Heart left ventricle (tissue), 13 donors: ENCODE measurements around the gene HAUS7.

ENCODE experiments used
- POLR2A ChIP-seq, 2 donors: fragments of 450-650 bp; IDR thresholded peaks; one replicate each; pipeline ENCODE4 v1.6.1; 2017; ENCODE audit warnings: antibody characterized with exemption in 2 of 2, mild to moderate bottlenecking in 2 of 2, moderate library complexity in 2 of 2
- TF ChIP-seq, protein P1 (sequence below), 12 donors: fragments of 200-600 bp; sonication (generic) in 4 of 12; IDR thresholded peaks; one replicate each; pipeline versions ENCODE4 v1.5.0 to v1.8.0; 2018 to 2022; ENCODE audit warnings: antibody characterized with exemption in 12 of 12, mild to moderate bottlenecking in 5 of 12
- donor health status: ischemic (EF 13 %, LVEDD 7.1; RV severe dilation, severe dysfunction).
- donor health status: DM: no; HTN: yes; CAD: no.
- donor health status: DM: no; HTN: no; CAD: no.
- donor health status: ischemic (EF 25% LVEDD 6.9; RV normal size, moderate dysfunction).
- donor health status: ischemic (EF 25% LVEDD 5.7; RV mildly dilated, moderate dysfunction).
- donor health status: ischemic (EF 35%, LVEDD 5.7; RV mildly dilated, moderate dysfunction).
- donor health status: nonischemic (EF 11% LVEDD 7.7; RV severe dilation, severe dysfunction).
- donor health status: DM: yes; HTN: yes; CAD: no.
- donor health status: PGD.
- donor health status: ischemic (EF 29% LVEDD 5.4; RV normal size, mild dysfunction).
- donor health status: nonischemic (EF 23%, LVEDD 6.1; RV moderate dilation, normal function).

DNA sequence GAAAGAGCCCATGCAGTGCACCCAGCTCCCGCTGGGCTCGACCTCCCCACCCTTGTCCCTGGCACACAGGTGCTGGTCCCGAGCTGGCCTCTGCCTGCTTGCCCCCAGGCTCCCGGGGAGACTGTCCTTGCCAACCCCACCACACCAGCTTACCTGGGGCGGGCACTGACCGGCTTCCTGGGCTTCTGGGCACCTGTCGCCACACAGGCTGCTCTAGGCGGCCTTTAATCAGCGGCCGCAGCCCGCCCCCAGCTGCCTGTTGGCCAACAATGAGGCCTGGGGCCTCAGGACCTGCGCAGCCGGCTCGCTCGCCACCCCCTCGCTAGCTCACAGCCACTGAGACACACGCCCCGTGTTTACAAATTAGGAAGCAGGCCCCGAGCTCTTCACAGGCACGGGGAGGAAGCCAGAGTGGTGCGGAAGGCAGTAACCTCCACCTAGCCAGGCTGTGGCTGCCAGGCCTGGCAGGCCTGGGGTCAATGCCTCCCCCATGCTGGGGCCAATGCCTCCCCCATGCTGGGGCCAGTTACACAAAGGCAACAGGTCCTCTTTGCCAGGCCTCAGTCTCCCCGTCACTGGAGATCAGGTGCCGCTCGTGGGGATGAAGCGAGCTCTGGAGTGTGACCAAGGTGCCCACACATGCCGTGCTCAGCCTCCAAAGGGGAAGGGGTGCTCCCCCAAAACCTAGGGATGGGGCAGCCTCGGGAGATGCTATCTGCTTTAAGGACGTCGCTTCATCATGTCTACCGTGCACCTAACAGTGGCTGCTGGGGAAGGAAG is 24.3 kb downstream of the HAUS7 start, which contains the start of gene TREX2:
- TF ChIP-seq, protein P1, sequence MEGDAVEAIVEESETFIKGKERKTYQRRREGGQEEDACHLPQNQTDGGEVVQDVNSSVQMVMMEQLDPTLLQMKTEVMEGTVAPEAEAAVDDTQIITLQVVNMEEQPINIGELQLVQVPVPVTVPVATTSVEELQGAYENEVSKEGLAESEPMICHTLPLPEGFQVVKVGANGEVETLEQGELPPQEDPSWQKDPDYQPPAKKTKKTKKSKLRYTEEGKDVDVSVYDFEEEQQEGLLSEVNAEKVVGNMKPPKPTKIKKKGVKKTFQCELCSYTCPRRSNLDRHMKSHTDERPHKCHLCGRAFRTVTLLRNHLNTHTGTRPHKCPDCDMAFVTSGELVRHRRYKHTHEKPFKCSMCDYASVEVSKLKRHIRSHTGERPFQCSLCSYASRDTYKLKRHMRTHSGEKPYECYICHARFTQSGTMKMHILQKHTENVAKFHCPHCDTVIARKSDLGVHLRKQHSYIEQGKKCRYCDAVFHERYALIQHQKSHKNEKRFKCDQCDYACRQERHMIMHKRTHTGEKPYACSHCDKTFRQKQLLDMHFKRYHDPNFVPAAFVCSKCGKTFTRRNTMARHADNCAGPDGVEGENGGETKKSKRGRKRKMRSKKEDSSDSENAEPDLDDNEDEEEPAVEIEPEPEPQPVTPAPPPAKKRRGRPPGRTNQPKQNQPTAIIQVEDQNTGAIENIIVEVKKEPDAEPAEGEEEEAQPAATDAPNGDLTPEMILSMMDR (IDR thresholded peaks at IDR 0.05): no peak
- TF ChIP-seq POLR2A (IDR thresholded peaks at IDR 0.05): no peak
